ENCODE measurements around the gene RNF227. TPM values are rescaled to one million over a fixed set of nuclear protein-coding genes. Genes with fewer than 3 reads are reported as not detected.

RNF227 gene
- polyA plus RNA-seq (2013, experiment 1 of 2) = 0.29 TPM
- 0.28 TPM for polyA plus RNA-seq (2013, experiment 2 of 2)

- WGBS (ENCODE audit: extremely low coverage, insufficient coverage, low lambda C conversion rate) = no CpG with 5 or more reads among the region's 100 CpGs
- peak within 1 kb of the TSS; percentile 71 for H3K9ac ChIP-seq (ENCODE audit: low read length)
- H3K79me1 ChIP-seq (ENCODE audit: low read length) = no peaks in the 10 kb centered on the region
- H2AK5ac ChIP-seq (ENCODE audit: low read length) = no peak within 1 kb of the TSS
- H4K5ac ChIP-seq (ENCODE audit: low read length) = no peak within 1 kb of the TSS
- DNase-seq = peak; percentile 93
- no peaks in the 10 kb centered on the region for H3K4me1 ChIP-seq (ENCODE audit: control insufficient read depth, low read depth, low read length)
- peak within 1 kb of the TSS; percentile 88 for H3K4me2 ChIP-seq (ENCODE audit: low read length)
- peaks cover 12% of the 10 kb centered on the region for H3K27me3 ChIP-seq (ENCODE audit: insufficient read depth, low read length, poor library complexity)
- no peak within 1 kb of the TSS for H3K27ac ChIP-seq (ENCODE audit: low read depth, low read length)
- no peak within 1 kb of the TSS for H4K8ac ChIP-seq (ENCODE audit: low read depth, low read length)
- no peak within 1 kb of the TSS for H2BK5ac ChIP-seq (ENCODE audit: low read length)
- no peak within 1 kb of the TSS for H3K23ac ChIP-seq (ENCODE audit: low read length)
- H3K18ac ChIP-seq (ENCODE audit: low read length) = peak within 1 kb of the TSS; percentile 20
- H3K79me2 ChIP-seq (ENCODE audit: control insufficient read depth, insufficient read depth, low read length) = no peaks in the 10 kb centered on the region
- H2BK120ac ChIP-seq (ENCODE audit: low read depth, low read length) = no peak within 1 kb of the TSS
- H2BK15ac ChIP-seq (replicated peaks; ENCODE audit: low read depth) = no peak within 1 kb of the TSS
- peak within 1 kb of the TSS; percentile 57 for H3K4me3 ChIP-seq (ENCODE audit: low read length)
- no peaks in the 10 kb centered on the region for H3K36me3 ChIP-seq (ENCODE audit: control insufficient read depth, insufficient read depth, low read length)
- peak within 1 kb of the TSS; percentile 94 for H3K56ac ChIP-seq (ENCODE audit: low read length)
- H3K4ac ChIP-seq (ENCODE audit: low read depth, low read length) = no peak within 1 kb of the TSS
These were observed at the start of gene RNF227 for GRCh38 chr17:7915611-7916384. TSS of gene RNF227 (minus strand) at chr17:7916289. CDS start at chr17:7916195, 94 bp downstream.

GRCh38 chr17:7961421-7961820 is 45.3 kb upstream of the RNF227 start:
- no peak overlapping the region for H3K9ac ChIP-seq (ENCODE audit: low read length)
- H2BK5ac ChIP-seq (ENCODE audit: low read length) = no peak overlapping the region
- no peak overlapping the region for H3K56ac ChIP-seq (ENCODE audit: low read length)
- H4K5ac ChIP-seq (ENCODE audit: low read length) = no peak overlapping the region
- no peak overlapping the region for H3K18ac ChIP-seq (ENCODE audit: low read length)
- no peak overlapping the region for H2BK120ac ChIP-seq (ENCODE audit: low read depth, low read length)
- peaks cover 2% of the 10 kb centered on the region for H3K27me3 ChIP-seq (ENCODE audit: insufficient read depth, low read length, poor library complexity)
- no peaks in the 10 kb centered on the region for H3K36me3 ChIP-seq (ENCODE audit: control insufficient read depth, insufficient read depth, low read length)
- H3K4ac ChIP-seq (ENCODE audit: low read depth, low read length) = no peak overlapping the region
- H2AK5ac ChIP-seq (ENCODE audit: low read length) = no peak overlapping the region
- no peaks in the 10 kb centered on the region for H3K79me2 ChIP-seq (ENCODE audit: control insufficient read depth, insufficient read depth, low read length)
- no peak overlapping the region for H4K8ac ChIP-seq (ENCODE audit: low read depth, low read length)
- H3K4me1 ChIP-seq (ENCODE audit: control insufficient read depth, low read depth, low read length) = no peaks in the 10 kb centered on the region
- H3K4me3 ChIP-seq (ENCODE audit: low read length) = no peak overlapping the region
- no peak overlapping the region for H2BK15ac ChIP-seq (replicated peaks; ENCODE audit: low read depth)
- no peak overlapping the region for H3K27ac ChIP-seq (ENCODE audit: low read depth, low read length)
- H3K79me1 ChIP-seq (ENCODE audit: low read length) = no peaks in the 10 kb centered on the region
- no peak overlapping the region for H3K4me2 ChIP-seq (ENCODE audit: low read length)
- H3K23ac ChIP-seq (ENCODE audit: low read length) = no peak overlapping the region
- WGBS (ENCODE audit: extremely low coverage, insufficient coverage, low lambda C conversion rate) = no CpG with 5 or more reads among the region's 2 CpGs
- no peak for DNase-seq

DNA sequence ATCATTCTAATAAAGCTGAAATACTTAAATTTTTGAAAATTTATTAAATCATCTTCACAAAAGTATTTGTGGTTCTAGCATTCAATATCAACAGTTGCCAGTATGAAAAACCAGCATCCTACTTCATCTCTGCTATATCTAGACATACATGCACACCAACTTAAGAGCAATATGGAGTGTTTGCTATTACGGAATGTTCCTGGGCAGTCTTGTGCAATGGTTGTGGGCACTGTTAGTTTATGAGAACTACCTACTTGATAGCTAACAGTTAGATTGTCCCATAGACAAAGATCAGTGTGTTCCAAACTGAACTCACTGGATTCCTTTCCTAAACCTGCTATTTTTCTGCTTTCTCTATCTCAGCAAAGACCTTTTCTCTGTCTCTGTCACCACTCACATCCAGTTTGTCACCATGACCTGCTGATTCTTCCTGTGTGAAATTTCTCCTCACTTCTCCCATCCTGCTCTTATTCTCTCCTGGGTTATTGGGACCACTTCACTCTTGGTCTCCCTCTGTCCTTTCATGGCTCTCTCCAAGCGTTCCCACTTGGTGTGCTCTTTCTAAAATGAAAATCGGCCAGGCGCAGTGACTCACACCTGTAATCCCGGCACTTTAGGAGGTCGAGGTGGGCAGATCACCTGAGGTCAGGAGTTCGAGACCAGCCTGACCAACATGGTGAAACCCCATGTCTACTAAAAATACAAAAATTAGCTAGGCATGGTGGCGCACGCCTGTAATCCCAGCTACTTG is 43.6 kb upstream of the RNF227 start:
- Histone ChIP-seq H3K56ac (ENCODE audit: low read length) (no peak overlapping the region), H3K4me1 (ENCODE audit: control insufficient read depth, low read depth, low read length) (no peaks in the 10 kb centered on the region), H2AK5ac (ENCODE audit: low read length) (no peak overlapping the region), H4K5ac (ENCODE audit: low read length) (no peak overlapping the region), H3K4me3 (ENCODE audit: low read length) (no peak overlapping the region), H3K4me2 (ENCODE audit: low read length) (no peak overlapping the region), H3K9ac (ENCODE audit: low read length) (no peak overlapping the region), H3K36me3 (ENCODE audit: control insufficient read depth, insufficient read depth, low read length) (no peaks in the 10 kb centered on the region), H3K4ac (ENCODE audit: low read depth, low read length) (no peak overlapping the region), H2BK15ac (replicated peaks; ENCODE audit: low read depth) (no peak overlapping the region), H4K8ac (ENCODE audit: low read depth, low read length) (no peak overlapping the region), H3K18ac (ENCODE audit: low read length) (no peak overlapping the region), H2BK5ac (ENCODE audit: low read length) (no peak overlapping the region), H2BK120ac (ENCODE audit: low read depth, low read length) (no peak overlapping the region), H3K79me2 (ENCODE audit: control insufficient read depth, insufficient read depth, low read length) (no peaks in the 10 kb centered on the region), H3K23ac (ENCODE audit: low read length) (no peak overlapping the region), H3K27ac (ENCODE audit: low read depth, low read length) (no peak overlapping the region), H3K79me1 (ENCODE audit: low read length) (no peaks in the 10 kb centered on the region), H3K27me3 (ENCODE audit: insufficient read depth, low read length, poor library complexity) (peaks cover 2% of the 10 kb centered on the region)
- DNase-seq = no peak
- WGBS (ENCODE audit: extremely low coverage, insufficient coverage, low lambda C conversion rate) = no CpG with 5 or more reads among the region's 9 CpGs

DNA sequence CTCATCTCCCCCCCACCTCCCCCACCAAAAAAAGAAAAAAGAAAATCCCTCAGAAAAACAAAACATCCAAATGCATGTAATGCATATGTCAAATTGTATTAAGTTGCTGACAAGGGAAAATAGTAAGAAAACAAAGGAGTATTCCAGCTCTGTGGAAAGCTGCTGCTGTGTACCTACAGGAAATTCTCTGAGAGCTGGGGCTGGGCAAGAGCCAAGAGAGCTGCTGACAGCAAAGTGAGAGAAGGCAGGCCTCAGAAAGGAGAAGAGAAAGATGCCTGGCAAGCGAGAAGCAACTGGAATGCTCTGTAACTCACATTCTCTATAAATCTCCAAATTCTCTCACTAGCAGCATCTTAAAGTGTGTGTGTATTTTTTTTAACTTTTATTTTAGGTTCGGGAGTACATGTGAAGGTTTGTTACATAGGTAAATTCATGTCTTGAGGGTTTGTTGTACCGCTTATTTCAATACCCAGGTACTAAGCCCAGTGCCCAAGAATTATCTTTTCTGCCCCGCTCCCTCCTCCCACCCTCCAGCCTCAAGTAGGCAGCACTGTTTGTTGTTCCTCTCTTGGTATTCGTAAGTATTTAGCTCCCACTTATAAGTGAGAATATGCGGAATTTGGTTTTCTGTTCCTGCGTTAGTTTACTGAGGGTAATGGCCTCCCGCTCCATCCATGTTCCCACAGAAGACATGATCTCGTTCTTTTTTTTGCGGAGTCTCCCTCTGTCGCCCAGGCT is 40.3 kb upstream of the RNF227 start:
- Histone ChIP-seq H3K4me1 (ENCODE audit: control insufficient read depth, low read depth, low read length) (no peaks in the 10 kb centered on the region), H3K56ac (ENCODE audit: low read length) (no peak overlapping the region), H3K4me2 (ENCODE audit: low read length) (no peak overlapping the region), H4K5ac (ENCODE audit: low read length) (no peak overlapping the region), H2BK15ac (replicated peaks; ENCODE audit: low read depth) (no peak overlapping the region), H3K23ac (ENCODE audit: low read length) (no peak overlapping the region), H2BK120ac (ENCODE audit: low read depth, low read length) (no peak overlapping the region), H2BK5ac (ENCODE audit: low read length) (no peak overlapping the region), H3K27me3 (ENCODE audit: insufficient read depth, low read length, poor library complexity) (no peaks in the 10 kb centered on the region), H3K9ac (ENCODE audit: low read length) (no peak overlapping the region), H3K36me3 (ENCODE audit: control insufficient read depth, insufficient read depth, low read length) (no peaks in the 10 kb centered on the region), H3K79me2 (ENCODE audit: control insufficient read depth, insufficient read depth, low read length) (no peaks in the 10 kb centered on the region), H3K79me1 (ENCODE audit: low read length) (no peaks in the 10 kb centered on the region), H3K4ac (ENCODE audit: low read depth, low read length) (no peak overlapping the region), H3K18ac (ENCODE audit: low read length) (no peak overlapping the region), H3K4me3 (ENCODE audit: low read length) (no peak overlapping the region), H2AK5ac (ENCODE audit: low read length) (no peak overlapping the region), H3K27ac (ENCODE audit: low read depth, low read length) (no peak overlapping the region), H4K8ac (ENCODE audit: low read depth, low read length) (no peak overlapping the region)
- WGBS (ENCODE audit: extremely low coverage, insufficient coverage, low lambda C conversion rate) = no CpG with 5 or more reads among the region's 11 CpGs
- peak; percentile 22 for DNase-seq

DNA sequence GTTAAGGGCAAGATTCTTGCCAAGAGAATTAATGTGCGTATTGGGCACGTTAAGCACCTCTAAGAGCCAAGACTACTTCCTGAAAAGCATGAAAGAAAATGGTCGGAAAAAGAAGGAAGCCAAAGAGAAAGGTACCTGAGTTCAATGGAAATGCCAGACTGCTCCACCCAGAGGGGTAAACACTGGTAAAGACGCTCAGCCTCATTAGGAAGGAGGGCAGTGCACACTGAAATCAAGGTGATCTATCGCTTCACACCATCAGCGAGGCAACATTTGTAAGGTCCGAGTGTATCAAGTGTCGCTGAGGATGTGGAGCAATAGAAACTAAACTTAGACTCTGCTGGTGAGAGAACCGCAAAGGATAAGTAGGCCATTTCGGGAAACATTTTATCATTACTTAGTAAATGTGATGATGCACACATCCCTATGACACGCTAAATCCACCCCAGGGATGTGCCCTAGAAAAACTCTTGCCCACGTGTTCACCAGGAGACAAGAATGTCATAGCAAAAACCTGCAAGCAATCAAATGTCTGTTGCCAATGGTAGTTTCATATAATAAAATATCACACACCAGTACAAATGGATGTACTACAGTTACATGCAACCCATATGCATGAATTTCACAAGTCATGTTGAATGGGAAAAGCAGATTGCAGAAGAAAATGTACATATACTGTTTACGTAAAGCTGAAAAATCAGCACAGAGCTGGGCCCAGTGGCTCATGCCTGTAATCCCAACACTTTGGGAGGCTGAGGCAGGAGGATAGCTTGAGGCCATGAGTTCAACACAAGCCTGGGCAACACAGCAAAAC is 39.5 kb upstream of the RNF227 start:
- Histone ChIP-seq H2BK5ac (ENCODE audit: low read length) (no peak overlapping the region), H4K8ac (ENCODE audit: low read depth, low read length) (no peak overlapping the region), H3K36me3 (ENCODE audit: control insufficient read depth, insufficient read depth, low read length) (no peaks in the 10 kb centered on the region), H3K79me2 (ENCODE audit: control insufficient read depth, insufficient read depth, low read length) (no peaks in the 10 kb centered on the region), H3K9ac (ENCODE audit: low read length) (no peak overlapping the region), H4K5ac (ENCODE audit: low read length) (no peak overlapping the region), H3K27me3 (ENCODE audit: insufficient read depth, low read length, poor library complexity) (no peaks in the 10 kb centered on the region), H2AK5ac (ENCODE audit: low read length) (no peak overlapping the region), H3K18ac (ENCODE audit: low read length) (no peak overlapping the region), H3K4me2 (ENCODE audit: low read length) (no peak overlapping the region), H2BK15ac (replicated peaks; ENCODE audit: low read depth) (no peak overlapping the region), H3K56ac (ENCODE audit: low read length) (no peak overlapping the region), H3K4ac (ENCODE audit: low read depth, low read length) (no peak overlapping the region), H2BK120ac (ENCODE audit: low read depth, low read length) (no peak overlapping the region), H3K27ac (ENCODE audit: low read depth, low read length) (no peak overlapping the region), H3K4me3 (ENCODE audit: low read length) (no peak overlapping the region), H3K4me1 (ENCODE audit: control insufficient read depth, low read depth, low read length) (no peaks in the 10 kb centered on the region), H3K23ac (ENCODE audit: low read length) (no peak overlapping the region), H3K79me1 (ENCODE audit: low read length) (no peaks in the 10 kb centered on the region)
- WGBS (ENCODE audit: extremely low coverage, insufficient coverage, low lambda C conversion rate) = no CpG with 5 or more reads among the region's 13 CpGs
- DNase-seq = no peak
